PC-3 (cell line): ENCODE data around the gene PABPN1.

Experiments used
- CTCF ChIP-seq: fragments of 300-600 bp; sonication (generic); conservative IDR thresholded peaks from 2 replicates; pipeline ENCODE4 v1.5.1; 2017; ENCODE audit warnings: antibody characterized with exemption, low read depth, mild to moderate bottlenecking, low read length
- EZH2 ChIP-seq: fragments of 300-600 bp; sonication (generic); IDR thresholded peaks from one replicate; pipeline ENCODE4 v1.6.1; 2017; ENCODE audit warnings: antibody characterized with exemption, mild to moderate bottlenecking, low read length; ENCODE audit not compliant: unreplicated experiment

- TF ChIP-seq EZH2 (no peak), CTCF (no peak)
Observed at GRCh38 chr14:23361763-23362162, 40.5 kb downstream of the PABPN1 start.
